ENCODE data around the gene KCNJ13. TPM values are rescaled to one million over a fixed set of nuclear protein-coding genes. Genes with fewer than 3 reads are reported as not detected.

Gene KCNJ13
- total RNA-seq, 1 donor from 2014 or later: not detected

DNA sequence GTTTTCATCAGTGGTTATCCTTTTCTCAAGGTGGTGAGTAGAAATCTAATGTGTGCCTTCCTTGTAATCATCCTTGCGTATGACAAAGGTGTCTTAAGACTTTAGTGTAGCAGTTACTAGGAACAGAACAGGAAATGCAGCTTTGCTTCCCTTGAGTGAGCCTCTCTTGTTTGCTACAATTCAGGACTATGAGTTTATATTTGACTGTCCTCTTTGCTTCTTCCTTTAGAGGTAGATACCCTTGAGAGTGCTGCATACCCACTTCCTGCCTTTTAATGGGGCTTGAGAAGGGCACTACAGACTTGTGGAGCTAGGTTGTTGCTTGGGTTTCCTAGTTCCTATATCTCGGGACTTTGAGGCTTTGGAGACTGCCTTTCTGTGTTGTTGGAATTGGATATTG lies 3.8 kb downstream of the KCNJ13 start:
- no peak for TF ChIP-seq CTCF (conservative IDR thresholded peaks at IDR 0.05; ENCODE audit: low read depth, low read length)
- no peak for DNase-seq (ENCODE audit: low read depth)
- no peak overlapping the region for H3K4me3 ChIP-seq (ENCODE audit: low read depth, low read length)

- H3K4me3 ChIP-seq (ENCODE audit: low read depth, low read length): no peak overlapping the region
Observed at GRCh38 chr2:232771870-232772269, 4.5 kb downstream of the KCNJ13 start.

DNA sequence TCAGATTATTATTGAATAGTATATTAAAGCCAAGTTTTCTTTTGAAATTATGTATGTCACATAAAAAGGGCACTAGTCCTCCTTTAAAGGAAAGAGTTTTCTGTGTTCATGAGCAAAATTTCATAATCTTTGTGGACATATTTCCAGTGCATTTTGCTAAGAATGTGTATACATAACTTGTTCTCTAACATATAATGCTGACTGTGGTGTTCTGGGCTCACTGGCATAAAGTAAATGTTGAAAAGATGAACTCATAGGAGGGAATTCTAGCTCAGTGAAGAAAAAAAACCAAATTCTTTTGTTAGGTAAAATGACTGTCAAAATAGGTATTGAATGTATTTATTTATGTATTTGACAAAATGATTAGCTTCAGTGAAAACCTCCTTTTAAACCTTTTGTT lies 6.2 kb downstream of the KCNJ13 start:
- no peak for DNase-seq (ENCODE audit: low read depth)
- no peak for TF ChIP-seq CTCF (conservative IDR thresholded peaks at IDR 0.05; ENCODE audit: low read depth, low read length)
- no peak overlapping the region for H3K4me3 ChIP-seq (ENCODE audit: low read depth, low read length)

More at GRCh38 chr2:232771870-232772269, 4.5 kb downstream of the KCNJ13 start:
- no peak for TF ChIP-seq CTCF (conservative IDR thresholded peaks at IDR 0.05; ENCODE audit: low read depth, low read length)
- DNase-seq (ENCODE audit: low read depth): no peak

- no peak for DNase-seq (ENCODE audit: low read depth)
- no peak for TF ChIP-seq CTCF (conservative IDR thresholded peaks at IDR 0.05; ENCODE audit: low read depth, low read length)
- H3K4me3 ChIP-seq (ENCODE audit: low read depth, low read length): no peak overlapping the region
Observed at GRCh38 chr2:232767866-232768265, 8.5 kb downstream of the KCNJ13 start.

DNA sequence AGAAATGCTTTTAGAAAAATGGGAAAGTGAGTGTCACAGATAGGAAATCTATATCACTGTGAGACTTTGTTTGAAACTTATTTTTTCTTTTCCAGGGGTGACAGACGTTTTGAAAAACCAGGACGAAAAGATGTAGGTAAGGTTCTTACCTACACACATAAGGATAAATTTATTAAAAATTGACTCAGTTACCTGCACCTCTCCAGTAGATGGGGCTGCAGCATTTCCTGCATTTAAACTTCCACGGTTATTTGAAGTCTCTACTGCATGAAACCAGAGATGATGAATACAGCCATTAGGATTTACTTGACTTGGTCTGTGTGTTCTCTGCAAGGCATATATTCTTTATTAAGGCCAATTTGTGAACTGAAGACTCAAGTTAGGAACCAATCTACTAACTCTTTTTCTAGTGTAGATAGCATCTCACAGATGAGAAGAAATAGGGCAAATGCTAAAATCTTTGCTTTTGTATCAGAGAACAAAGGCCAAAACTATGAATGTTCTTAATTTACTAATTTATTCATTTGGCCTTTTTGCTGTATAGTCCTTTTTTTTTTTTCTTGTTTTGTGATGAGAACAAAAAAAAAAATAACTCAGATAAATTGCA lies 15.0 kb downstream of the KCNJ13 start:
- DNase-seq (ENCODE audit: low read depth): no peak
- peak; percentile 81 for TF ChIP-seq CTCF (conservative IDR thresholded peaks at IDR 0.05; ENCODE audit: low read depth, low read length)
- no peak overlapping the region for H3K4me3 ChIP-seq (ENCODE audit: low read depth, low read length)

DNA sequence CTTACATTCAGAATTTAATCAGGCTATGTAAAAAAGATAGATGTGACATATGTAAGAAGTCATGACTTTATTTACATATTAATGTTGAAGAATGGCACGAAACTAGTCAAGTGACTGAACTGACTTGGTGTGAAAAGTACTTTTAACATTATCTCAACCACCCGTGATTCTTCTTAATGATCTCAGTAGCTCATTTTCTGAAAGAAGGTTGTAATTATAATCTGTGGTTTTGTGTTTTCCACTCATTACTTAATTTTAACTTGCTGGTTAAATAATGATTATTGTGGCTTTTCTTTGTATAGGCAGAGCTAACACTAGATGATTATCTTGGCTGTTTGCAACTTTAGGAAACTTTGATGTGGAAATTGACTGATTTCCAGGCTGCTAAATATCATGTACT lies 18.5 kb downstream of the KCNJ13 start:
- DNase-seq (ENCODE audit: low read depth): peak; percentile 31

More for the DNA sequence above, 18.5 kb downstream of the KCNJ13 start:
- H3K4me3 ChIP-seq (ENCODE audit: low read depth, low read length): no peak overlapping the region
- TF ChIP-seq CTCF (conservative IDR thresholded peaks at IDR 0.05; ENCODE audit: low read depth, low read length): no peak

Measured in epithelial cell of proximal tubule (primary cell).